ENCODE data around the gene MPP3. TPM values are rescaled to one million over a fixed set of nuclear protein-coding genes. Genes with fewer than 3 reads are reported as not detected.

MPP3 gene
- total RNA-seq, 1 experiment from 2014 or later = 34.3 TPM

GRCh38 chr17:43830510-43831140 is 2.3 kb downstream of the MPP3 start:
- Histone ChIP-seq H3K4me3 (ENCODE audit: low read length) (no peak overlapping the region), H3K4me1 (ENCODE audit: insufficient read depth, low read length) (peaks cover 25% of the 10 kb centered on the region), H4K20me1 (ENCODE audit: low read length) (no peaks in the 10 kb centered on the region), H3K36me3 (ENCODE audit: low read depth, low read length) (peaks cover 29% of the 10 kb centered on the region), H3K79me2 (ENCODE audit: low read length) (peaks cover 16% of the 10 kb centered on the region), H3K9ac (ENCODE audit: low read length) (no peak overlapping the region), H3K27ac (ENCODE audit: low read length) (no peak overlapping the region), H2AFZ (ENCODE audit: low read length) (no peak overlapping the region), H3K4me2 (ENCODE audit: low read length) (no peak overlapping the region), H3K9me3 (ENCODE audit: low read length) (no peaks in the 10 kb centered on the region), H3F3A (ENCODE audit: low read length, unreplicated experiment) (no peaks in the 10 kb centered on the region), H3K27me3 (ENCODE audit: low read length) (no peaks in the 10 kb centered on the region), H3K9me2 (replicated peaks; ENCODE audit: low read length) (no peaks in the 10 kb centered on the region)
- CTCF ChIA-PET = no interaction called here
- no TSS peak for BruUV-seq (replicated peaks)
- no peak for DNase-seq
- no peak for ATAC-seq
- POLR2A ChIA-PET (ENCODE audit: unreplicated experiment) = no interaction called here
- intact Hi-C loops (cut with micrococcal nuclease) = no loop called here
- no peak for TF ChIP-seq EZH2 (IDR thresholded peaks at IDR 0.05; ENCODE audit: low read length, unreplicated experiment)
- no peak for TF ChIP-seq EZH2phosphoT487 (IDR thresholded peaks at IDR 0.05; ENCODE audit: borderline replicate concordance, low read length)
- TF ChIP-seq CTCF (conservative IDR thresholded peaks at IDR 0.05; ENCODE audit: low read depth, low read length) = no peak

DNA sequence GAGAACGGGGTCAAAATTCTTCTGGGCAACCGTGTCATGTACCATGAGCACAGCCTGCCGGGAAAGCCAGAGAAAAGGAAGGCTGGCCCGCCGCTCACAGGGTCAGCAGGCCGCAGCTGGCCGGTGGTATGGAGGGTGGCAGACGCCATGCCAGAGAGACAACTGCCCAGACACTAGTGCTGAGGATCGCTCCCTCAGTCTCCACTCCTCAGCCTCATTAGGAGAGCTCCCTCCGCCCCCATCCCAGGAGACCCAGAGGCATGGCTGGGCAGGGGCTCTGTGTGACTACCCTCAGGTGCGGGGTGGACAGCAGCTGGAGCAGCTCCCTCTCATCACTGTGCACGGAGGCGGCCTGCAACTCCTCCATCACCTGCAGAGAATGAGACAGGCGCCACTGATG is 3.2 kb downstream of the MPP3 start:
- no peaks in the 10 kb centered on the region for H3K9me3 ChIP-seq (ENCODE audit: low read length)
- ChIA-PET POLR2A (ENCODE audit: unreplicated experiment) (no interaction called here), CTCF (no interaction called here)
- ATAC-seq = no peak
- H4K20me1 ChIP-seq (ENCODE audit: low read length) = no peaks in the 10 kb centered on the region
- no peaks in the 10 kb centered on the region for H3F3A ChIP-seq (ENCODE audit: low read length, unreplicated experiment)
- peaks cover 25% of the 10 kb centered on the region for H3K4me1 ChIP-seq (ENCODE audit: insufficient read depth, low read length)
- H3K9me2 ChIP-seq (replicated peaks; ENCODE audit: low read length) = no peaks in the 10 kb centered on the region
- TF ChIP-seq CTCF (conservative IDR thresholded peaks at IDR 0.05; ENCODE audit: low read depth, low read length) = no peak
- TF ChIP-seq EZH2phosphoT487 (IDR thresholded peaks at IDR 0.05; ENCODE audit: borderline replicate concordance, low read length) = no peak
- no peak for TF ChIP-seq EZH2 (IDR thresholded peaks at IDR 0.05; ENCODE audit: low read length, unreplicated experiment)
- intact Hi-C loops (cut with micrococcal nuclease) = no loop called here
- no peak overlapping the region for H3K27ac ChIP-seq (ENCODE audit: low read length)
- H2AFZ ChIP-seq (ENCODE audit: low read length) = no peak overlapping the region
- H3K36me3 ChIP-seq (ENCODE audit: low read depth, low read length) = peaks cover 34% of the 10 kb centered on the region
- DNase-seq = no peak
- no peak overlapping the region for H3K9ac ChIP-seq (ENCODE audit: low read length)
- no peak overlapping the region for H3K4me3 ChIP-seq (ENCODE audit: low read length)
- no TSS peak for BruUV-seq (replicated peaks)
- no peaks in the 10 kb centered on the region for H3K27me3 ChIP-seq (ENCODE audit: low read length)
- H3K4me2 ChIP-seq (ENCODE audit: low read length) = no peak overlapping the region
- H3K79me2 ChIP-seq (ENCODE audit: low read length) = peaks cover 16% of the 10 kb centered on the region

DNA sequence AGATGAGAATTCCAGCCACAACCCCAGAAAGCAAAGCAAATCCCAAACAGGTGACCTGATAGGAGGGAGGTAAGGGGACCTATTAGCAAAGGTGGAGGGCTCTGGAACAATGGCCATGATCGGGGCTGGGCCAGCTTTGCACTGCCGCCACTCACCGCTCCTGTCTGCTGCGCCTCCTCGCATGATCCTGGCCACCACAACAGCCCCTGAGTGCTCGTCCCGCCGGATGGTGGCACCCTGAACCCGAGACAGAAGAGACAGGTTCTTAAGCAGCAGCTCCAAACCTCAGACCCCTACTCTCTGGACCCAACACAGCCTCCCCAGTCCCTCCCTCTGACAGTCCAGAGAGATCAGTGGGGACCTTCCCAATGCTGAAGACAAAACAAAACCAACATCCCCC is 5.3 kb downstream of the MPP3 start:
- Histone ChIP-seq H3K4me1 (ENCODE audit: insufficient read depth, low read length) (peaks cover 18% of the 10 kb centered on the region), H3K4me3 (ENCODE audit: low read length) (no peak overlapping the region), H2AFZ (ENCODE audit: low read length) (no peak overlapping the region), H3K9me2 (replicated peaks; ENCODE audit: low read length) (no peaks in the 10 kb centered on the region), H3K9ac (ENCODE audit: low read length) (no peak overlapping the region), H3K4me2 (ENCODE audit: low read length) (no peak overlapping the region), H3K79me2 (ENCODE audit: low read length) (peaks cover 16% of the 10 kb centered on the region), H3F3A (ENCODE audit: low read length, unreplicated experiment) (no peaks in the 10 kb centered on the region), H3K9me3 (ENCODE audit: low read length) (no peaks in the 10 kb centered on the region), H3K27me3 (ENCODE audit: low read length) (no peaks in the 10 kb centered on the region), H3K27ac (ENCODE audit: low read length) (no peak overlapping the region), H3K36me3 (ENCODE audit: low read depth, low read length) (peaks cover 34% of the 10 kb centered on the region), H4K20me1 (ENCODE audit: low read length) (no peaks in the 10 kb centered on the region)
- BruUV-seq (replicated peaks) = no TSS peak
- POLR2A ChIA-PET (ENCODE audit: unreplicated experiment) = no interaction called here
- CTCF ChIA-PET = no interaction called here
- TF ChIP-seq EZH2phosphoT487 (IDR thresholded peaks at IDR 0.05; ENCODE audit: borderline replicate concordance, low read length) (no peak), CTCF (conservative IDR thresholded peaks at IDR 0.05; ENCODE audit: low read depth, low read length) (no peak), EZH2 (IDR thresholded peaks at IDR 0.05; ENCODE audit: low read length, unreplicated experiment) (no peak)
- no peak for DNase-seq
- no peak for ATAC-seq
- intact Hi-C loops (cut with micrococcal nuclease) = no loop called here
